IMR-90 (cell line): ENCODE data around the gene SLC31A2.

Experiments
- CEBPB ChIP-seq: IDR thresholded peaks from 2 replicates; pipeline ENCODE4 v1.6.1; 2012; ENCODE audit warnings: low read depth, low read length, improper control_type of control experiment
- CHD1 ChIP-seq: IDR thresholded peaks from 2 replicates; pipeline ENCODE4 v1.6.1; 2012; ENCODE audit warnings: low read depth, low read length, improper control_type of control experiment
- CTCF ChIP-seq: conservative IDR thresholded peaks from 2 replicates; pipeline ENCODE4 v1.5.1; 2012; ENCODE audit warnings: mild to moderate bottlenecking, low read depth, low read length, improper control_type of control experiment
- MAZ ChIP-seq: IDR thresholded peaks from 2 replicates; pipeline ENCODE4 v1.6.1; 2012; ENCODE audit warnings: low read depth, mild to moderate bottlenecking, low read length, improper control_type of control experiment, moderate library complexity, borderline replicate concordance
- NFE2L2 ChIP-seq: fragments of 150-350 bp; IDR thresholded peaks from 2 replicates; pipeline ENCODE4 v1.6.1; 2016; ENCODE audit warnings: low read depth, mild to moderate bottlenecking, low read length
- POLR2A ChIP-seq: IDR thresholded peaks from 2 replicates; pipeline ENCODE4 v1.6.1; 2012; ENCODE audit warnings: mild to moderate bottlenecking, low read depth, low read length
- RCOR1 ChIP-seq: IDR thresholded peaks from 2 replicates; pipeline ENCODE4 v1.6.1; 2012; ENCODE audit warnings: mild to moderate bottlenecking, low read length, improper control_type of control experiment; ENCODE audit not compliant: insufficient replicate concordance
- RFX5 ChIP-seq: IDR thresholded peaks from 2 replicates; pipeline ENCODE4 v1.8.0; 2012; ENCODE audit warnings: low read depth, mild to moderate bottlenecking, low read length, moderate library complexity
- USF2 ChIP-seq: fragments of 150-350 bp; IDR thresholded peaks from 2 replicates; pipeline ENCODE4 v1.6.1; 2017; ENCODE audit warnings: mild to moderate bottlenecking, antibody characterized with exemption, low read length, low read depth

GRCh38 chr9:113137196-113138168 lies 13.3 kb upstream of the SLC31A2 start:
- TF ChIP-seq POLR2A (no peak), CTCF (no peak), RFX5 (no peak), RCOR1 (no peak), NFE2L2 (no peak), CHD1 (no peak), MAZ (no peak), CEBPB (no peak), USF2 (no peak)
